Nephron (organoid): ENCODE results near the gene PPEF1.

Source experiments
- H3K27ac Mint-ChIP-seq, 3 experiments: 2 replicates each; pipeline ENCODE4 v1.8.0; 2020; ENCODE audit warnings: mixed read lengths in 3 of 3, mild to moderate bottlenecking in 2 of 3, moderate library complexity in 1 of 3
- H3K27me3 Mint-ChIP-seq: 2 replicates; pipeline ENCODE4 v1.8.0; 2021; ENCODE audit warnings: low read depth, mild to moderate bottlenecking, moderate library complexity, mixed read lengths
- H3K36me3 Mint-ChIP-seq: 2 replicates; pipeline ENCODE4 v1.8.0; 2020; ENCODE audit warnings: low read depth, mixed read lengths
- H3K4me1 Mint-ChIP-seq: 2 replicates; pipeline ENCODE4 v1.8.0; 2020; ENCODE audit warnings: mixed read lengths
- H3K4me3 Mint-ChIP-seq, 3 experiments: 2 replicates each; pipeline ENCODE4 v1.8.0; 2020; ENCODE audit warnings: mild to moderate bottlenecking in 3 of 3, mixed read lengths in 3 of 3, moderate library complexity in 2 of 3
- H3K9me3 Mint-ChIP-seq: 2 replicates; pipeline ENCODE4 v1.8.0; 2020; ENCODE audit warnings: mixed read lengths
- TF ChIP-seq, protein P1 (sequence below), 3 experiments: fragments of 200-600 bp; sonication (generic); IDR thresholded peaks; one replicate each; pipeline ENCODE4 v1.5.0; 2021; ENCODE audit warnings: antibody characterized with exemption in 3 of 3; ENCODE audit not compliant: unreplicated experiment in 3 of 3

PPEF1 gene

GRCh38 chrX:18696653-18697052 lies 10.8 kb upstream of the PPEF1 start:
- Mint-ChIP-seq H3K4me1 (no peaks in the 10 kb centered on the region), H3K27ac (no peak overlapping the region), H3K4me3 (no peak overlapping the region), H3K9me3 (peaks cover 28% of the 10 kb centered on the region), H3K27me3 (no peaks in the 10 kb centered on the region), H3K36me3 (no peaks in the 10 kb centered on the region)
- TF ChIP-seq, protein P1, sequence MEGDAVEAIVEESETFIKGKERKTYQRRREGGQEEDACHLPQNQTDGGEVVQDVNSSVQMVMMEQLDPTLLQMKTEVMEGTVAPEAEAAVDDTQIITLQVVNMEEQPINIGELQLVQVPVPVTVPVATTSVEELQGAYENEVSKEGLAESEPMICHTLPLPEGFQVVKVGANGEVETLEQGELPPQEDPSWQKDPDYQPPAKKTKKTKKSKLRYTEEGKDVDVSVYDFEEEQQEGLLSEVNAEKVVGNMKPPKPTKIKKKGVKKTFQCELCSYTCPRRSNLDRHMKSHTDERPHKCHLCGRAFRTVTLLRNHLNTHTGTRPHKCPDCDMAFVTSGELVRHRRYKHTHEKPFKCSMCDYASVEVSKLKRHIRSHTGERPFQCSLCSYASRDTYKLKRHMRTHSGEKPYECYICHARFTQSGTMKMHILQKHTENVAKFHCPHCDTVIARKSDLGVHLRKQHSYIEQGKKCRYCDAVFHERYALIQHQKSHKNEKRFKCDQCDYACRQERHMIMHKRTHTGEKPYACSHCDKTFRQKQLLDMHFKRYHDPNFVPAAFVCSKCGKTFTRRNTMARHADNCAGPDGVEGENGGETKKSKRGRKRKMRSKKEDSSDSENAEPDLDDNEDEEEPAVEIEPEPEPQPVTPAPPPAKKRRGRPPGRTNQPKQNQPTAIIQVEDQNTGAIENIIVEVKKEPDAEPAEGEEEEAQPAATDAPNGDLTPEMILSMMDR (IDR thresholded peaks at IDR 0.05; ENCODE audit: unreplicated experiment in 3 of 3) = no peak

- Mint-ChIP-seq H3K9me3 (peaks cover 18% of the 10 kb centered on the region), H3K27me3 (no peaks in the 10 kb centered on the region), H3K4me3 (no peak overlapping the region), H3K27ac (no peak overlapping the region), H3K36me3 (no peaks in the 10 kb centered on the region), H3K4me1 (peaks cover 8% of the 10 kb centered on the region)
- TF ChIP-seq, protein P1 (IDR thresholded peaks at IDR 0.05; ENCODE audit: unreplicated experiment in 3 of 3) = no peak
Observed at GRCh38 chrX:18698737-18699650, 8.5 kb upstream of the PPEF1 start.

GRCh38 chrX:18701621-18702361 lies 5.7 kb upstream of the PPEF1 start:
- Mint-ChIP-seq H3K36me3 (no peaks in the 10 kb centered on the region), H3K9me3 (peaks cover 8% of the 10 kb centered on the region), H3K27me3 (no peaks in the 10 kb centered on the region), H3K27ac (no peak overlapping the region), H3K4me3 (no peak overlapping the region), H3K4me1 (peaks cover 8% of the 10 kb centered on the region)
- TF ChIP-seq, protein P1 (IDR thresholded peaks at IDR 0.05; ENCODE audit: unreplicated experiment in 3 of 3) = no peak

- Mint-ChIP-seq H3K4me1 (peaks cover 12% of the 10 kb centered on the region), H3K27me3 (no peaks in the 10 kb centered on the region), H3K27ac (no peak overlapping the region), H3K9me3 (peaks cover 5% of the 10 kb centered on the region), H3K36me3 (no peaks in the 10 kb centered on the region), H3K4me3 (no peak overlapping the region)
- TF ChIP-seq, protein P1 (IDR thresholded peaks at IDR 0.05; ENCODE audit: unreplicated experiment in 3 of 3) = no peak
Observed at GRCh38 chrX:18702362-18703195, 4.9 kb upstream of the PPEF1 start.

DNA sequence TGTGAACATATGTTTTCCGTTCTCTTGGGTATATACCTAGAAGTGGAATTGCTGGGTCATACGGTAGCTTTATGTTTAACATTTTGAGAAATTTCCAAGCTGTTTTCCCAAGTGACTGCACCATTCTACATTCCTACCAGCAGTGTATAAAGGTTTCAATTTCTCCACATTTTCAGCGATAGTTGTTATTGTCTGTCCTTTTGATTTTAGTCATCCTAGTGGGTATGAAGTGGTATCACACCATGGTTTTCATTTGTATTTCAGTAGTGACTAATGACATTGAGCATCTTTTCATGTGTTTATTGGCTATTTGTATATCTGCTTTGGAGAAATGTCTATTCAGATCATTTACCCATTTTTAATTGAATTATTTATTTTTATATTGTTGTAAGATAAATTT lies 2.4 kb downstream of the PPEF1 start:
- TF ChIP-seq, protein P1 (IDR thresholded peaks at IDR 0.05; ENCODE audit: unreplicated experiment in 3 of 3) = no peak
- Mint-ChIP-seq H3K9me3 (peaks cover 11% of the 10 kb centered on the region), H3K4me1 (peaks cover 4% of the 10 kb centered on the region), H3K27ac (no peak overlapping the region), H3K4me3 (no peak overlapping the region), H3K36me3 (no peaks in the 10 kb centered on the region), H3K27me3 (no peaks in the 10 kb centered on the region)
